ENCODE data around the gene TMEFF2.
"Not testable (repeated sequence)": the region's sequence is repeated elsewhere in the genome, so short reads cannot be mapped to it uniquely, and the experiment has no call there.

Gene TMEFF2

GRCh38 chr2:191927319-191927867 is 267.3 kb downstream of the TMEFF2 start:
- DNase-seq, result no peak

GRCh38 chr2:191926671-191927070 is 268.1 kb downstream of the TMEFF2 start:
- no peak for DNase-seq

DNA sequence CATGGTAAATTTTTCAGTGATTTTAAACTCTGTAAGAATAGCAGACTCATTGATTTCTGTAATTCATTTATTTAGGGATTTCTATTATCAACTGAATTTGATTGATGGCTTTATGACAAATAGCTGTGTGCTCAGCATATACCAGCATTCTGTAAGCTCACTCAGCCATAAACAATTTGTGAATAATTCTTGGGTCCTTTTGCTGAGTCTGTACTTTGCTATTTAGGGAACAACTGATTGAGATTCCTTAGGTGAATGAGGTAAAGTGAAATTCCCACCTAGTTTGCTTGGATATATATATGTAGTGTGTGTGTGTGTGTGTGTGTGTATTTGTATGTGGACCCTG is 271.1 kb downstream of the TMEFF2 start:
- DNase-seq, result no peak

DNA sequence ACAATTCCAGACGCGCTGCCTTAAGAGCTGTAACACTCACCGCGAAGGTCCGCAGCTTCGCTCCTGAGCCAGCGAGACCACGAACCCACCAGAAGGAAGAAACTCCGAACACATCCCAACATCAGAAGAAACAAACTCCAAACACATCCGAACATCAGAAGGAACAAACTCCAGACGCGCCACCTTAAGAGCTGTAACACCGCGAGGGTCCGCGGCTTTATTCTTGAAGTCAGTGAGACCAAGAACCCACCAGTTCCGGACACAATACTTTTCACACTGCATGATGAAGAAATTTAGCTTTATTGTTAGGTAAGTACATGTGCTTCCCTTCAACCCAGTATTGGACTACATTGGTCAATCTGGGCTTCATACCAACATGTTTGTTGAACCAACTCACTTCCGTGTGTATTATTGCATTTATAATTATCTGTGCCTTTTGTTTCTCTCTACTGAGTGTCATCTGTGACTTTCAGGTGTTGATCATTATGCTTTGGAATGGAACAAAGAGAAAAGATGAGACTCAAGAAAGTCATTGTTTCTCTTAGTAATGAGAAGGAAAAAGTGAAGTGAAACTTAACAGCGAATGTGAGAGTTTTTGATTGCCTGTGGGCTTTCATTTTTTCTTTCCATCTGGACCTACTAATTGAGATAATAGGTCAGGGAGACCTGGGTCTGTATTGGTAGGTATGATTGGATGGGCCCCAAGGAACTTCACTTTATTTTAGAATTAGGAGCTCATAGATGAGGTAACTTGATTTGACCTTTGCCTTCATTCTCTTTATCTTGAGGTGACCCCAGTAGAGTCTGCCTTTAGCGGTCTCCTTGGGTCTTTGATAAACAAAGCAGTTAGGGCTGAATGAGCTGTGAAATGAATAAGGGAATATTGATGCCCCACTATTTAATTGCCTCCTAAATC is 271.7 kb downstream of the TMEFF2 start:
- DNase-seq, result no peak

DNA sequence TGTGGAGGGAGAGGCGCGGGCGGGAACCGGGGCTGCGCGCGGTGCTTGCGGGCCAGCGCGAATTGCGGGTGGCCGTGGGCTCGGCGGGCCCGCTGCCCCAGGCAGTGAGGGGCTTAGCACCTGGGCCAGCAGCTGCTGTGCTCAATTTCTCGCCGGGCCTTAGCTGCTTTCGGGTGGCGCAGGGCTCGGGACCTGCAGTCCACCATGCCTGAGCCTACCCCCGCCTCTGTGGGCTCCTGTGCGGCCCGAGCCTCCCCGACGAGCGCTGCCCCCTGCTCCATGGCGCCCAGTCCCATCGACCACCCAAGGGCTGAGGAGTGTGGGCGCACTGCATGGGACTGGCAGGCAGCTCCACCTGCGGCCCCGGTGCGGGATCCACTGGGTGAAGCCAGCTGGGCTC is 273.1 kb downstream of the TMEFF2 start:
- not testable (repeated sequence) for DNase-seq

- DNase-seq, result no peak
Observed at GRCh38 chr2:191920502-191920901, 274.2 kb downstream of the TMEFF2 start.

DNA sequence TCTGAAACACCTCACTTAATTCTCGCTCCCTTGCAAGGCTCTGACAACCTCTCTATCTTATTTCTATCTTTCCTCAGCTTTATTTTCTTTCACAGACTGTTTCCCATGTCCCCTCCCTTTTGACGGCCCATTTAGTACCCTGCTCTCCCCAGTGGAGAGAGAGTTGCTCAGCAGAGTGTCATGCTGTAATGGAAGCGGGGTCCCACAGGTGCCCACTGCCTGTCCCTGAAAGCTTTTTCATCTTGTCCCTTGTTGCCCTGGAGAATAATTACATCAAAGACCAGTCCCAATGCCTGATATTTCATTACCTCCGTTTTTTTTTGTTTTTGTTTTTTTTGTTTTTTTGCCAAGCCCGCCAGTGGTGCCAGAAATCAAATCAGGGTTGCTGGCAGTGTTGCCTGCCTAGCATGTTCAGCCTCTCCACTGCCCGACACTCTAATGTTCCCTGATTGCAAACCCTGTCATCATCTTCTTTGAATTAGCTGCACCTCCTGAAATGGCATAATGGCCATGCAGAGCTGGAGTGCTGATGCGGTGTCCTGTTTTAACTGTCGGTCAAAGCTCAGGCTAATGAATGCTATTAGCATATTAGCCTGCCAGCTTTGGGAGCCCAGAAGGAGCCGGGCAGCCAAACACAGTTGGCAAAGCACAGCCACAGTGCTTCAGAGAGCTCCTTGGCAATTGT is 276.6 kb downstream of the TMEFF2 start:
- DNase-seq, result no peak

DNA sequence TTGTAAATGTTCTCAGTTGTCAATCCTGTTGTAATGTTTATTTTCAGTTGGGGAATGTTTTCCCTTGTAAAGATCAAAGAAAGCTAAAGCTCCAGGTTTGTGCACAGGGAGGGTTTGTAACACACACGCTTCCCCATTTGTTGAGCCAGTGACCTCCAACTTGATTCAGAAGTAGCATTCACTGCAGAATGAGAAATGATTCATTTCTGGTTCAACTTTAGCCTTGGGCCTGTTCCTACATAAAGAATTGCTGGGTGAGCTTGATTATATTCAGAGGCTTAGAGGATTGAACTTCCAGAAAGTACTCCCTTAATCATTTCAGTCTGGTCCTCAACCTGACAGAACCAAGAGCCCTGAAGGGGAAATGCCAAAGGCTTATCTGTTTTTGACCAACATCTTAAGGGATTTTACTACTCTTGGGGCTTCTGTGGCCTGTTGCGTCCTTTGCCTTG is 277.3 kb downstream of the TMEFF2 start:
- DNase-seq, result no peak

GRCh38 chr2:191916826-191917225 is 277.9 kb downstream of the TMEFF2 start:
- no peak for DNase-seq

- DNase-seq, result no peak
Observed at GRCh38 chr2:191915750-191916149, 279.0 kb downstream of the TMEFF2 start.

DNA sequence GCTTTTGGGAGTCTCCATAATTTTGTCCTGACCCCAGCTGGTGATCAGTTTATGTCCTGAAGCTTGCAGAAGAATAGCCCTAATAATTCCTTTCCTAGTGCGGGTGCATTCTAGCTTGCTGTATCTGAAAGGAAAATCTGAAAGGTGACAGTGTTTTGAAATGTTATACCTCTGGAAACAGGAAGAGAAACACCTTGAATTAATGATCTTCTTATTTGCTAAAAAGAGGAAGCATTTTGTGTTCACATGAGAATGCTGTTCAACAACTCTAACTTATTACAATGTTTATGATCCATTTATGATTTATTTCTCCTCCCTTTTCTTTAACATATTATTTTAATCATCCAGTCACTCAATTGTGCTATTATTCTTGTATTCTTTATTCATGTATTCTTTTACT is 280.9 kb downstream of the TMEFF2 start:
- no peak for DNase-seq

DNA sequence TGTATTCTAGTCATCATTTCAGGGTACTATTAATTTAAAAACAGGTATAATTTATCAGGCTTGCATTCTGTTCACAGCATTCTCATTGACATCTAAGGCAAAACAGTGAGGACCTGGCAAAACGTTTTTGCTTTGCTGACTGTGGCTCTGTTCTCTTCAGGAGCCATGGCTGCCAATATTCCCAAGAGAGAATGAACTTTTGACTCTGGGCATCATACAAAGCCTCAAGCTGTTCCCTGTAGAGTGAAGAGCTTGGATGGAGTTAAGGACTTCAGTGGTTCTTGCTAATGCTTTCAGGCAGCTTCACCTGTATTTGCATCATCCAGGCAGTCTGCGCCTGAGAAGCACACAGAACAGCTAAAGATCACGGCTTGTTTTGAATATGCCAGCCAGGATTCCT is 282.0 kb downstream of the TMEFF2 start:
- DNase-seq, result no peak

DNA sequence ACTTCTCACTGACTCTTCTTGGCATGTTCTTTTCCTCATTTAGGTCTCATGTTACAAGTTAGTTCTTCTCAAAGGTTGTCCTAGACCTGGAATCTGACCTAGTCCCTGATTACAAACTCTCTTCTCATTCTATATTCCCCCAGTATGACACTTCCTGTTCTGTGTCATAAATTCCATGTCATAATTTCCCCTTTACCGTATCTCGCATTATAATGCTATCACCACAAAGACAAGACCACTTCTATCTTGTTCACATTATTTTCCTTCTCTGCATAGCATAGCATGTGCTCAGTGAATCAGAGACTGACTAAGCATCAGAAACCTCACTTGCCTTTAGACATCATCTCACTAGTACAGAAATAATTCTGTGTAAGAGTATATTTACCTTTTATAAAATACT is 284.2 kb downstream of the TMEFF2 start:
- no peak for DNase-seq

DNA sequence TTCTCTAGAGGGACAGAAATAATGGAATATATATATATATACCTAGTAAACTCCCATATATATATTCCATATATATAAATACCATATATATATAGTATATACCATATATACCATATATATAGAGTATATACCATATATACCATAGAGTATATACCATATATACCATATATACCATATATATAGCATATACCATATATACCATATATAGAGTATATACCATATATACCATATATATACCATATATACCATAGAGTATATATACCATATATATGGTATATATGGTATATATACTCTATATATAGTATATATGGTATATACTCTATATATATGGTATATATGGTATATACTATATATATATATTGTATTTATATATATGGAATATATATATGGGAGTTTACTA is 285.9 kb downstream of the TMEFF2 start:
- DNase-seq, result no peak

DNA sequence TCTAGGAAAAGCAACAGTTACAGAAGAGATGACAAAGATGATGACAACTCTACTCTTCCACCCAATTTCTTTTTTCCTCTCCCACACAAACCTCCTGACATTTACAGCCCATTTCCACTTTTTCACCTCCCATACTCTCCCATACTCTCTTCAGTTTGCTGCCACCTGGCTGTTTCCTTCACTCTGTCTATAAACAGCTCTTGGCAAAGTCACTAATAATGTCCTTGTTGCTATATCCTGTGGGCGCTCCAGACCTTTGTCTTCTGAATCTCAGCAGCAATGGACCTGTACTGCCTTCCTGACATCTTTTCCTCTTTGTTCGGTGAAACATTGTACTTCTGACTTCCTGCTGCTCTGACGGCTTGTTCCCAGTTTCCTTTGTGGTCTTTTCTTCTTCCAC is 287.2 kb downstream of the TMEFF2 start:
- DNase-seq, result no peak

- no peak for DNase-seq
Observed at GRCh38 chr2:191907091-191907490, 287.6 kb downstream of the TMEFF2 start.

DNA sequence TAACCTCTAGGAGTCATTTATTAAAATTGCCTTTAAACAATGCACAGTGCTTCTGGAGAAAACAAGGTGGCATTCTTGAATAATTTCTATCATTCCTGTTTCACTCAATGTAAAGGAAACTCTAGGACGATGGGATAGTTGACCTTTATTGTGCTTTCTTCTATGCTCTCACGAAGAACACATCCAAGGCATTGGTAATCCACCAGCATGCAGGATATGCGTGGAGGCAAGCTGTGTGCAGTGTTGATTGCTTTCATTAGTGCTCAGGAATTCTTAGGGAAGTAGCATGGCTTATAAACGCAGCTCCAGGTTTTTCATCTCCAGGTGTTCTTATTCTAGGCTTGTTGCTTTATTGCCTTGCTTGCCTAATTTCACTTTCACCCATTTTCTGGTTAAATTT is 289.4 kb downstream of the TMEFF2 start:
- no peak for DNase-seq

GRCh38 chr2:191901031-191901430 is 293.7 kb downstream of the TMEFF2 start:
- DNase-seq, result no peak

GRCh38 chr2:191899410-191899809 is 295.3 kb downstream of the TMEFF2 start:
- no peak for DNase-seq
